ENCODE results near the gene PAX8.
A peak's percentile ranks its signal among the peaks of the same experiment; 100 is the strongest.

- TF ChIP-seq, protein P1, sequence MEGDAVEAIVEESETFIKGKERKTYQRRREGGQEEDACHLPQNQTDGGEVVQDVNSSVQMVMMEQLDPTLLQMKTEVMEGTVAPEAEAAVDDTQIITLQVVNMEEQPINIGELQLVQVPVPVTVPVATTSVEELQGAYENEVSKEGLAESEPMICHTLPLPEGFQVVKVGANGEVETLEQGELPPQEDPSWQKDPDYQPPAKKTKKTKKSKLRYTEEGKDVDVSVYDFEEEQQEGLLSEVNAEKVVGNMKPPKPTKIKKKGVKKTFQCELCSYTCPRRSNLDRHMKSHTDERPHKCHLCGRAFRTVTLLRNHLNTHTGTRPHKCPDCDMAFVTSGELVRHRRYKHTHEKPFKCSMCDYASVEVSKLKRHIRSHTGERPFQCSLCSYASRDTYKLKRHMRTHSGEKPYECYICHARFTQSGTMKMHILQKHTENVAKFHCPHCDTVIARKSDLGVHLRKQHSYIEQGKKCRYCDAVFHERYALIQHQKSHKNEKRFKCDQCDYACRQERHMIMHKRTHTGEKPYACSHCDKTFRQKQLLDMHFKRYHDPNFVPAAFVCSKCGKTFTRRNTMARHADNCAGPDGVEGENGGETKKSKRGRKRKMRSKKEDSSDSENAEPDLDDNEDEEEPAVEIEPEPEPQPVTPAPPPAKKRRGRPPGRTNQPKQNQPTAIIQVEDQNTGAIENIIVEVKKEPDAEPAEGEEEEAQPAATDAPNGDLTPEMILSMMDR (IDR thresholded peaks at IDR 0.05): peak in 5 of 7 experiments; percentile 83 to 94 (median 90)
- no peak for TF ChIP-seq POLR2A (IDR thresholded peaks at IDR 0.05)
Measured at GRCh38 chr2:113203901-113204519, 74.7 kb downstream of the PAX8 start.

Data from stomach (tissue), 4 donors.